Cardiac fibroblast (primary cell): ENCODE data around the gene USP5.

Experiments used
- DNase-seq, 2 donors: peaks; one replicate each; pipeline versions ENCODE4 v3.0.0 to v3.0.0-alpha.2; 2010; ENCODE audit warnings: low read depth in 2 of 2
- H3K4me3 ChIP-seq, 2 donors: replicated peaks in 1 of 2; 1 replicate in 1 of 2; 2 replicates in 1 of 2; pipeline ENCODE4 v1.5.1; 2011; ENCODE audit warnings: low read depth in 2 of 2, low read length in 2 of 2, mild to moderate bottlenecking in 2 of 2, moderate library complexity in 1 of 2
- TF ChIP-seq, protein P1 (sequence below): IDR thresholded peaks from one replicate; pipeline ENCODE4 v1.5.1; 2011; ENCODE audit warnings: low read depth, mild to moderate bottlenecking, low read length, inconsistent platforms

USP5 gene

DNA sequence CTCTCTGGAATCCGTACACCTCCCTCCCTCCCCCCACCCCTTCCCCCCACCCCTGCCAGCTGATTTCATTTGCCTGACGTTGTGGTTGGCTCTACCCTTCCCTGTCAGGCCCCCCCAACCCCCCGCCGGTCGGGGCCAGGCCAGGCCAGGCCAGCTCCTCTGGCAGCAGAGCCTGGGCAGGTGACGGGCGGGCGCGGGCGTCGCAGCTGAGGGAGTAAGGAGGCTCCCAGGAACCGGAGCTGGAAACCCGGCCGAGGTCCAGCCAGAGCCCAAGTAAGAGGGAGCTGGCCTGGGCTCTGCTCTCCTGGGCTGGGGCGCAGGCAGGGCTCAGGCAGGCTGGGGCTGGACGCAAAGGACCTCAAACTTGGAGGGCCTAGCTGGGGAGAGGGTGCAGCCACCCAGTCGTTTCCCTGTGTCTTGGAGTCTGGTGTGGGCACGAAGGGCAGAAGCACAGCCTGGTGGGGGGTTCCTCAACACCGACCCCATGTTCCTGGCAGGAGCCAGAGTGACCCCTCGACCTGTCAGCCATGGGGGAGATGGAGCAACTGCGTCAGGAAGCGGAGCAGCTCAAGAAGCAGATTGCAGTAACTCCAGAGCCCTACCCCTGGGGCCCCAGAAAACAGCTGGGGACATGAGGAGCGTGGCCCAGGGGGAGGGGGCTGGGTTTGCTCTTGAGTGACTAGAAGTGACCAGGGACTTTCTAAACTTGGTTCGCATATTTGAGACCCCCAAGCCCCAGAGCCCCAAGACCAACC lies 11.0 kb upstream of the USP5 start, which contains the start of gene GNB3:
Gene GNB3 (plus strand): TSS at position 165 of the 755 bp plus-strand sequence. CDS start 363 bp downstream, at position 528.
- DNase-seq: no peak
- no peak within 1 kb of the TSS for H3K4me3 ChIP-seq
- TF ChIP-seq, protein P1, sequence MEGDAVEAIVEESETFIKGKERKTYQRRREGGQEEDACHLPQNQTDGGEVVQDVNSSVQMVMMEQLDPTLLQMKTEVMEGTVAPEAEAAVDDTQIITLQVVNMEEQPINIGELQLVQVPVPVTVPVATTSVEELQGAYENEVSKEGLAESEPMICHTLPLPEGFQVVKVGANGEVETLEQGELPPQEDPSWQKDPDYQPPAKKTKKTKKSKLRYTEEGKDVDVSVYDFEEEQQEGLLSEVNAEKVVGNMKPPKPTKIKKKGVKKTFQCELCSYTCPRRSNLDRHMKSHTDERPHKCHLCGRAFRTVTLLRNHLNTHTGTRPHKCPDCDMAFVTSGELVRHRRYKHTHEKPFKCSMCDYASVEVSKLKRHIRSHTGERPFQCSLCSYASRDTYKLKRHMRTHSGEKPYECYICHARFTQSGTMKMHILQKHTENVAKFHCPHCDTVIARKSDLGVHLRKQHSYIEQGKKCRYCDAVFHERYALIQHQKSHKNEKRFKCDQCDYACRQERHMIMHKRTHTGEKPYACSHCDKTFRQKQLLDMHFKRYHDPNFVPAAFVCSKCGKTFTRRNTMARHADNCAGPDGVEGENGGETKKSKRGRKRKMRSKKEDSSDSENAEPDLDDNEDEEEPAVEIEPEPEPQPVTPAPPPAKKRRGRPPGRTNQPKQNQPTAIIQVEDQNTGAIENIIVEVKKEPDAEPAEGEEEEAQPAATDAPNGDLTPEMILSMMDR: no peak

DNA sequence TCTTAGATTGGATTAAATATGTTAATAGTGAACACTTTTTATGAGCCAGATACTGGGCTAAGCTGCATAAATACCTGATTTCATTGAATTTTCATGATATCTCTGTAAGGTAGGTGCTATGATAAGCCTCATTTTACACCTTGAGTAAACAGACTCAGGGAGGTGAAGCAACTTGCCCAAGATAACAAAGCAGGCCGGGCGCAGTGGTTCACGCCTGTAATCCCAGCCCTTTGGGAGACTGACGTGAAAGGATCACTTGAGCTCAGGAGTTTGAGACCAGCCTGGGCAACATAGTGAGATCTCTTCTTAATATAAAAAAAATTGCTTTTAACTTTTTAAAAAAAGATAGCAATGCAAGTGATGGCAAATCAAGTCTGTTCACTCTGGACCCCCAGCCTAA lies 9.9 kb upstream of the USP5 start:
- H3K4me3 ChIP-seq: no peak overlapping the region
- TF ChIP-seq, protein P1: no peak
- DNase-seq: no peak

DNA sequence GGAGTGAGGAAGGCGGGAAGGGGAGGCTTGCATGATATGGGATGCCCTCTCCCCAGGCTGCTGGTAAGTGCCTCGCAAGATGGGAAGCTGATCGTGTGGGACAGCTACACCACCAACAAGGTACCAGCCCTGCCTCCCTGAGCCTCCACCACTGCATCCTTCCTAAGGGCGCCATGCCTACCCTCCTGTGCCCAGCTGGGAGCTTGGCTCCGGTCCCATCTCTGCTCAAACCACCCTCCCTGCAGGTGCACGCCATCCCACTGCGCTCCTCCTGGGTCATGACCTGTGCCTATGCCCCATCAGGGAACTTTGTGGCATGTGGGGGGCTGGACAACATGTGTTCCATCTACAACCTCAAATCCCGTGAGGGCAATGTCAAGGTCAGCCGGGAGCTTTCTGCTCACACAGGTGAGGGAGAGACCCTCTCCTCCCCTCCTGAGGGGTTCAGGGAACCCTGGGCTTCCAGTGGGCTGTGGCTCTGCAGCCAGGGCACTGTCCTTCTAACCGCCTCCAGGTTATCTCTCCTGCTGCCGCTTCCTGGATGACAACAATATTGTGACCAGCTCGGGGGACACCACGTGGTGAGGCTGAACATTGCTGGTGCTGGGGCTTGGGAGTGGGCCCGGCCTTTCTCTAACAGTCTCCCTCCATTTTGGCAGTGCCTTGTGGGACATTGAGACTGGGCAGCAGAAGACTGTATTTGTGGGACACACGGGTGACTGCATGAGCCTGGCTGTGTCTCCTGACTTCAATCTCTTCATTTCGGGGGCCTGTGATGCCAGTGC lies 8.6 kb upstream of the USP5 start:
- TF ChIP-seq, protein P1: no peak
- DNase-seq: no peak
- no peak overlapping the region for H3K4me3 ChIP-seq

DNA sequence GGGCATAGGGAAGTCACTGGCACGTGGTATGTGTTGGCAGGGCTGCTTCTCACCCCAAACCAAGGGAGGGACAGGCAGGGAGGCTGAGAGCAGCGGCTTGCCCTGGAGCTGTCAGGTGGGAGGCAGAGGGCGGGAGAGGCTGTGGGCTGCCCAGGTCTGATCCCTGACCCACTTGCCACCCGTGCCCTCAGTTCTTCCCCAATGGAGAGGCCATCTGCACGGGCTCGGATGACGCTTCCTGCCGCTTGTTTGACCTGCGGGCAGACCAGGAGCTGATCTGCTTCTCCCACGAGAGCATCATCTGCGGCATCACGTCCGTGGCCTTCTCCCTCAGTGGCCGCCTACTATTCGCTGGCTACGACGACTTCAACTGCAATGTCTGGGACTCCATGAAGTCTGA lies 6.6 kb upstream of the USP5 start:
- no peak for DNase-seq
- TF ChIP-seq, protein P1: no peak
- no peak overlapping the region for H3K4me3 ChIP-seq

DNA sequence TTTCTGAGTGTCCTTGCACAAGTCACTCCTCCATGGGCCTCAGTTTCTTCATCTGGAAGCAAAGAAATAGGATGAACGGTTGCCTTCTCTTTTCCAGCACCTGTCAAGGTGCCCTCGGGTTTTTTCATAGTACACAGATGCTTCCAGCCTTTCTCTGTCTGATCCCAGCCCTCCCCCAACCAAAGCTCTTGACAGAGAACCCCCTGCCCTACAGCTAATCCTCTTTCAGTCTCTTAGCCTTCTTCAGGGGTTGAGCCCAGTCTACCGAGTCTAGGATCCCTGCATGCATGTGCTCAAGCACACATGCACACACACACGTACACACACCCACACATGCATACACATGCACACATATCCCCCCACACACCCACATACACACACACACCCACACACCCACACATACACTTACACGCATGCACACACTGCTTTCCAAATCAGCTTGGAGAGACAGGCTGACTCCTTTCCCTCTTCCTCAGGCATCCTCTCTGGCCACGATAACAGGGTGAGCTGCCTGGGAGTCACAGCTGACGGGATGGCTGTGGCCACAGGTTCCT lies 5.6 kb upstream of the USP5 start:
- H3K4me3 ChIP-seq: no peak overlapping the region
- DNase-seq: no peak
- TF ChIP-seq, protein P1: no peak

DNA sequence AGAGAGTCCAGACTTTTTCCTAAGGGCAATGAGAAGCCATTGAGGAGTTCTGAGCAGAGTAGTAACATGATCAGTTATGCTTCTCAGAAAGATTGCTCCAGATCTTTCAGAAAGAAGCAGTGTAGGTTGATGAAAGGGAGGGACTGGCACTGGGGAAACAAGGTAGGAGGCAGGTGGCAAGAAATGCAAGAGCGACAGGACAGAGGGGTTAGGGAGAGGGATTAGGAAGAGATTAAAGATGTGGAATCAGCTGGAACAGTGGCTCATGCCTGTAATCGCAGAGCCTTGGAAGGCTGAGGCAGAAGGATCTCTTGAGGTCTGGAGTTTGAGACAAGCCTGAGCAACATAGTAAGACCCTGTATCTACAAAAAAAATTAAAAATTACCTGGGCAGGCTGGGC lies 4.3 kb upstream of the USP5 start:
- no peak for DNase-seq
- TF ChIP-seq, protein P1: no peak
- H3K4me3 ChIP-seq: no peak overlapping the region
